ENCODE results near the gene F10.

Gene F10

DNA sequence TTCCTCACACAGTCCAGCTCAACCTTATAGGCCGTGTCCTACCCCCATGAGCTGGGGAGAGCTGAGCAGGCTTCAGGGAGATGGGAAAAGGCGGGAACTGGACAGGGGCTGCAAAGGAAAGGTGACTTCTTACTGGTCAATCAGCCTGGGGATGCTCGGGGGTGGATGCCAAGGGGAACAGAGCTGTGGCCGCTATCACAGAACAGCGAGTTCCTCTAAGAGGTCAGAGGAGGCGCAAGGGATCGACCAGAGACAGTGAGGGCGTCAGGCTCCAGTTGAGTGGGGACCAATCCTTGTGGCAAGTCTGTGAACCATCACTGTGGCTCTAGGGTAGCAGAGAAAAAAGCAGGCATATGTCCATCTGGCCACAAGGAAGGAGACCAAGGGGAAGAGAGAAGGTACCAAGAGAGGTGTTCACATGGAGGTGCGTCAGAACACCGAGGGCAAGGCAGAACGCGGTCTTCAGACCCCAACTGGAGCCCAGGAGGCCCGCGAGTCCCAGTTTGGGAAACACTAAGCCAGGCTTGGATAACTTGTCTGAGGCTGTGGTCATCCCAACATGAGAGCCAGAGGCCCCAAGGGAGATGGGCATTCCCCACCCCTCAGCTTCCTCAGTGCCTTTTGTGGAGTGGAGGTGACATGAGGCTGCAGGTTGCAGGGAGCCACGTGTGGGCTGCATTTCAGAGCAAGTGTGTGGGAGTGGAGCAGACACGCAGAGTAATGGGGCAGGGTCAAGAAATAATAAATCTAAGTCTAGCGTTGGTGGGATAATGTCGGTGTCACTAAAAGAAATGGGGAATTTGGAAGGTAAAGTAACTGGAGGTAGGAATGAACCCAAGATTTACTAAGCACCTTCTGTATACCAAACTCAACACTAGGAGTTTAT lies 3.9 kb downstream of the F10 start:
- in situ Hi-C loops (cut with HindIII; ENCODE audit: low sequenced_read_pairs), result no loop called here

DNA sequence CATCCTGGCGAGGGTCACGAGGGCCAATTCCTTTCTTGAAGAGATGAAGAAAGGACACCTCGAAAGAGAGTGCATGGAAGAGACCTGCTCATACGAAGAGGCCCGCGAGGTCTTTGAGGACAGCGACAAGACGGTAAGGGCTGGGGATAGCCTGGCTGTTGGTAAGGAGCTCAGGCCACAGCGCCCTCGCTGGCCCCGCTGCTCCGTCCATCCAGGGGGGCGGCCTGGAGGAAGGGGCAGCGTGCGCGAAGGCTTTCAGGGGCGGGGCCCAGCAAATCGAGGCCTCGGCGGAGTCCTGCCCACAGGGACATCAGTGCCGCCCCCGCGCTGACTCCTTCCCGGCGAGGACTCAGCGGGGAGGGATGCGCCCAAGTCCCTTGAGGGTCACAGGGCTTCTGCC lies 6.9 kb downstream of the F10 start:
- in situ Hi-C loops (cut with HindIII; ENCODE audit: low sequenced_read_pairs), result no loop called here

DNA sequence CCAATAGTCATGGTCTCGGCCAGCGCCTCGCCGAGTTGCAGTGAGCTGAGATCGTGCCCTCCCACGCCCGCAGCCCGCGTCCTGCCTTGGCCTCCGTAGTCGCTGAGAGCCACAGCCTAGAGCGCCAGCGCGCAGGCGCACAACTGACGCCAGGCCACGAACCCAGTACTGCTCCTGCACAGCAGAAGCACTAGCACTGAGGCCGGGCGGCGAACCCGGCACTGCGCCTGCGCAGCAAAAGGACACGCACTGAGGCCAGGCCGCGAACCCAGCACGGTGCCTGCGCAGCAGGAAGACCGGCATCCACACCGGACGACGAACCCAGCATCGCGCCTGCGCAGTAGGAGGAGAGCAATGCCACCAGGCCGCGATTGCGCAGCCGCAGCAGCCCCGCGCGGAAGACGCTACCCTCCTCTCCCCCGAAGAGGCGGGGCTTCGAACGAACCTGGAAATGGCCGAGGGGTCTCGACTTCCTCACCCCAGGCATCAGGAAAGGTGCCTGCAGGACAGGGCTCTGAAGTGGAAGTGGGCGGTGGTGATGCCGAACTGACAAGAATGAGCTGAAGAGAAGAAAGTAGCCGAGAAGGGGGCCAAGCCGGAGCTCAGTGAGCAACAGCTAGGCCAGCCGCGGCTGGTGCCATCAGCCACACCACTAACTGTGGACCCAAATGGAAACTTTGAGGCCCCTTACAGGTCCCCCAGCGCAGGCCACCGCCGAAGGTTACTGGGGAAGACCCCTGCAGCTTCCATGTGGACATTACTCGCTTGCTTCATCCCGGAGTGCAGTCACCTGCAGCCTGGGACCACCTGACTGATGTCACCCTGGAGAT lies 7.5 kb downstream of the F10 start:
- in situ Hi-C loops (cut with HindIII; ENCODE audit: low sequenced_read_pairs), result loop anchor here (5.0 to 10.0 kb wide), 2 partner anchors 55 to 92 kb away; no protein-coding TSS in a partner anchor

DNA sequence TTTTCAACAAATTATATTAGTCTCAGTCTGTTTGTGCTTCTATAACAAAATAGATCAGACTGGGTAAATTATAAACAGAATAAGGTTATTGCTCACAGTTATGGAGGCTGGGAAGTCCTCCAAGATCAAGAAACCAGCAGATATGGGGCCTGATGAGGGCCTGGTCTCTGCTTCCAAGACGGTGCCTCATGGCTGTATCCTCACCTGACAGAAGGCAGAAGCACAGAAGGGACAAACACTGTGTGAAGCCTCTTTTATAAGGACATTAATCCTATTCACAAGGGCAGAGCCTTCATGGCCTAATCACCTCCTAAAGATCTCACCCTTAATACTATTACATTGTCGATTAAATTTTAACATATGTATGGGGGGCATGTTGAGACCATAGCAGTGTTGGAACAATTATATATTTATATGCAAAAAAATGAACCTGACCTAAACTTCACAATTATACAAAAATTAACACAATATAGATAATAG lies 12.7 kb downstream of the F10 start:
- in situ Hi-C loops (cut with HindIII; ENCODE audit: low sequenced_read_pairs), result loop anchor here (10.0 kb wide), 1 partner anchor 61 kb away; no protein-coding TSS in a partner anchor

DNA sequence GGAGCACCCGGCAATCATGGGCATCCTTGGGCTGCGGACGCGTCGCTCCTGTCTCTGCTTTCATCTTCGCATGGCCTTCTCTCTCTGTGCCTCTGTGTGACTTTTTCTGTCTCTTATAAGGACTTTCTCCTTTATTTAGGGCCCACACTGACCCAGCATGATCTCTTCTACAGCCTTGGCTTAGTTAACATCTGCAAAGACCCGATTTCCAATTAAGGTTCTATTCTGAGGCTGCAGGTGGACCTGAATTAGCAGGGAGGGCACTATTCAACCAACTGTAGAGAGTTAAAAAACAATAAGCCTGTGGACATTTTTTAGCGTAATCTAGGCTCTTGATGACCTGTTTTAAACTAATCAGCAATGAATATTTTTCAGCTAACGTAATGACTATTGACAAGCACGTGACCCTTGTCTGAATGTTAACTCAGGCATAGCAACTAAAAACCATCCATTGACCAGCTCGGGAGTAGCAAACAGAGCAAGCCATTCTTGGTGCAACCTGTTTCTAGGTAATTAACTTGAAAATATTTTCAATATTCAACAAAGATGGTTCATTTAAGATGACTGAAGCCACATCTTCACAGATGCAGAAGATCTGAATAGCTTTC lies 15.2 kb downstream of the F10 start:
- in situ Hi-C loops (cut with HindIII; ENCODE audit: low sequenced_read_pairs), result loop anchor here (10.0 kb wide), 1 partner anchor 63 kb away; no protein-coding TSS in a partner anchor

DNA sequence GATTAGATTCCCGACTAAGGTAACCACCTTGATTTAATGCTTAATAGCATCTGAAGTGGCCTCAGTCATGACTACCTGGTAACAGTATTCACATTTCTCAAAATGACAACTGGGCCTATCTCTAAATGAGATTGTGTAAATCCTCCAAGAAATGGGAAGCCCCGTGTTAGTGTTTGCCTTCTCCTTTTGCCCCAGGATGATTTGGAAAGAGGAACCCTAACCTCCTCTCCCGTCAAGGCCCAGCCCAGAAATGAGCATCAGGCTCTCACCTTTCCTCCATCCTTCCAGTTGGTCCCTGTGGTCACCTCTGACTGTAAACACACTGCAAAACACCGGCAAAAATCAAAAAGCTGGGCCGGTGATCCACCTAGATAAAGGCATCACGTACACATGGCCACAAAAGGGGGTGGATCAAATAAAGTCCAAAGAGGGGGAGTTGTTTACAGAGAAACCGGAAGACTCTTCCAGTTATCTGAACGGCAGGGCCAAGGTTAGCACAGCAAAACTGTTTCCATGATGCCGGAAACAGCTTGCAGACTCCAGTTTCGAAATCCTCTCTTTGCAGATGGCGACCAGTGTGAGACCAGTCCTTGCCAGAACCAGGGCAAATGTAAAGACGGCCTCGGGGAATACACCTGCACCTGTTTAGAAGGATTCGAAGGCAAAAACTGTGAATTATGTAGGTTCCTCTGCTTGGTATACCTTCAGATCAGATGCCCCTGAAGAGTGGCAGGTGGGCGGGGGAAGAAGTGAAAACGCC lies 16.4 kb downstream of the F10 start:
- in situ Hi-C loops (cut with HindIII; ENCODE audit: low sequenced_read_pairs), result loop anchor here (10.0 kb wide), 1 partner anchor 64 kb away; no protein-coding TSS in a partner anchor

DNA sequence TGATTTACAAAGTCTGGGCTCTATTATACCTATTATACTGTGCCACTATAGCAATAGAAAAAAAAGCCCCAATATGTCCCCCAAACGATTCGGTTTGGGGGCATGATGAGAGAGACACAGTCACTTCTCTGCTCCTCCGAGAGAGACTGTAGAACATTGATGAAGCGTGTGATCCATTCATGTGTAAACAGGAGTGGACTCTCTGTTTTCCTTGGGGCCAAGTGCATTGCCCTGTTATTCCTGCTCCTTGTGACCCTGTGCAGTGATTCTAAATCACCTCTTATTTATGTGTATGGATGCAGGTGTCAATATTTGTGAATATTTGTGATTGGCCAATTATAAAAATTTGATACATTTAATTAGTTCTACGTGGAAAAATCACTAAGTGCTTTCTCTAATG lies 17.0 kb downstream of the F10 start:
- in situ Hi-C loops (cut with HindIII; ENCODE audit: low sequenced_read_pairs), result loop anchor here (10.0 kb wide), 1 partner anchor 65 kb away; no protein-coding TSS in a partner anchor

DNA sequence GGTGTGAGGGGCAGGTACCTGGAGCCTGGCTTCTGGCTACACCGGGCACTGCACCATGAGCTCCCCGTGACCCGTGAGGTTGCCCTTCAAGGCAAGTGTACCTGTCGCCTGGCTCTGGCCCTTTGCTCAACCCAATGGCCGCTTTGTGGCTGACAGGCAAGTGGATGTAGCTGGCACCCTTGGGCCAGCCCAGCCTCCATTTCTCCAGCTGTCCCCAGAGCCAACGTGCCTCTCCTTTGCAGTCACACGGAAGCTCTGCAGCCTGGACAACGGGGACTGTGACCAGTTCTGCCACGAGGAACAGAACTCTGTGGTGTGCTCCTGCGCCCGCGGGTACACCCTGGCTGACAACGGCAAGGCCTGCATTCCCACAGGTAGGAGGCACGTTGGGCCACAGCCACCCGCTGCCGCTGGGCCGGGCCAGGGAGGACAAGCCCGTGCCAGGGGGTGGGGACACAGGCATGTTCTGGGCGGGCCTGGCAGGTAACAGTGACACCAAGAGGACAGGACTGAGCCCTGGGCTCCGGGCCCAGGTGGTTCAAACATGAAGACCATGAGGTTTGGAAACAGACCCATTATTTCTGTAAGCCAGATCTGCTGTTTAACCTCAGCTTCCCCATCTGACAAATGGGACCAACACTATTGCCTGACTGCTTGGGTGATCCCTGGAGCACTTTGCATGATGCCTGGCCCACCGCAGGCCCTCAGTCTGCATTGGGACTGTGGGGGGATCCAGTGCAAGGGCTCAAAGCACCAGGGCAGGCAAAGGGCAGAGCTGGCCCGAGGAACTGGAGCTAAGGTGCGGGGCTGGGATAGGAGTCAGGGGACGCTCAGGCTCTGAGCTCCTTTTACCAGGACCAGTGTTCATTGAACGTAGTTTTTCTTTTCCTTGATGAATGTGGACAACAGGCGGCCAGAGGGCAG lies 18.3 kb downstream of the F10 start:
- in situ Hi-C loops (cut with HindIII; ENCODE audit: low sequenced_read_pairs), result no loop called here

DNA sequence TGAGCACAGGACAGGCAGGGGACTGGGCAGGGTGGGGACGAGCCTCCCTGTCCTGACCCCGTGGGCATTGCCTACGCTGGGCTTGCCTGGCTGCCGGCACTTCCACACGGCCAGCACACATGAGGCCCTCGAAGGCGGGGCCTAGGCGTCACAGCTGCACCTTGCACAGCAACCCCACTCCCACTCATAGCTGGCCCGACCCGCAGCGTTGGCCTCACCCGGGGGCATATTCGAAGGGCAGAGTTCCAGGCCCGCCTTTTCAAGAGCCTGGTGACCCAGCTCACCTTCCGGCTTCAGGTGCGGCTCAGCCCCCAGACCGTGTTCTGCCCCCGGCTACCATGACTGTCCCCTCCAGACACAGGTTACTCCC lies 19.0 kb downstream of the F10 start:
- in situ Hi-C loops (cut with HindIII; ENCODE audit: low sequenced_read_pairs), result no loop called here

DNA sequence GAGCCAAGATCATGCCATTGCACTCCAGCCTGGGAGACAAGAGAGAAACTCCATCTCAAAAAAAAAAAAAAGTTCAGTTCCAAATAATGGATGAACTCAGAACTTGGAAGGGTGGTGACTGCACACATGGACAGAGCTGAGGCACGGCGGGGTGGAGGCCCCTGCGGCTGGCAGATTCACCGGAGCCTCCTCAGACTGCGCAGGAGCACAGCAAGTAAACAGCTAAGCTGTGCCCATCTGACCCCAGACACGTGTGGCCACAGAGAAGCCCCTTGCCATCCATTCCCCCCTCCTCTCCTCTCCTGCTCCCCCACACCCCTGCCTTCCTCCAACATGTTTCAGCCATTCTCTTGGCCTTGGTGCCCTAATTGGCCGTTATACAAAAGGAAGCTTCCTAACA lies 20.3 kb downstream of the F10 start:
- in situ Hi-C loops (cut with HindIII; ENCODE audit: low sequenced_read_pairs), result no loop called here

DNA sequence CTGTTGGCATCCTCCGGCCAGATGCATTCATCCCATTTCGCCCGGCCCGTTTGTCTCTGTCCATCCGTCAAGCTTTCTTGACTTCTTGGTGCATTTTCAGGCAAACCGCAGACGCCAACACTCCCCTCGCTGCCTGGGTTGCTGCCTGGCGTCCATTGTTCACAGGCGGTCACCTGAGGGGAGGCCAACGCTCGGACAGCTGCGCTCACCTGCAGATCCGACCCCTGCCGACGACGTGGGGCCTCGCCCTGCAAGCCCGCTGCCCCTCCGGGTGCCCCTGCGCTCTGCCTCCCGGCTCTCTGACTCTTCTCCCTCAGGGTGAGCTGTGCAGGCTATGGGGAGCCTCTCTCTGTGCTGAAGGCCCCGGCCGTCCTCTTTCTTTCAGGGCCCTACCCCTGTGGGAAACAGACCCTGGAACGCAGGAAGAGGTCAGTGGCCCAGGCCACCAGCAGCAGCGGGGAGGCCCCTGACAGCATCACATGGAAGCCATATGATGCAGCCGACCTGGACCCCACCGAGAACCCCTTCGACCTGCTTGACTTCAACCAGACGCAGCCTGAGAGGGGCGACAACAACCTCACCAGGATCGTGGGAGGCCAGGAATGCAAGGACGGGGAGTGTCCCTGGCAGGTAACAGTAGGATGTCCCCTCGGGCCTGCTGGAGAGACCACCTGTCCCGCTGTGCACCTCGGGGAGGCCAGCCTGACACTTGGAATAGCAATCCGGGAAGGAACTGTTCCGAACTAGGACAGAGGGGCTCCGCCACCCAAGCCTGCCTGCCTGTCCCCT lies 21.1 kb downstream of the F10 start:
- in situ Hi-C loops (cut with HindIII; ENCODE audit: low sequenced_read_pairs), result no loop called here

DNA sequence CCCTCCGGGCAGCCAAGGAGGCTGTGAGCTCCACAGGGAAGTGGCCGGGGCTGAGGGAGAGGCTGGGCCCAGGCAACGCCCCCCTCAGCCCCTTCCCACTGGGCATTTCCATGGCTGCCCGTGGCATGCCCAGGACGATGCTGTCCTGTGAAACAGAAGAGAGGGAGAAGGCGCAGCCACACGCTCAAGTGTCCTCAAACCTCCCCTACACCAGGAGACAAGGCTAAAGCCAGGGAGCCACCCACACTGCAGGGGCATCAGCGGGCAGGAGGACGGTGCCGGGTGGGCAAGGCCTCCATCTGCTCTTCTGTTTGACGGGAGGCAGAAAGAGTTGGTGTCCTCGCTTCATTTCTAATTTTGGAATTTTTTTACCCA lies 21.6 kb downstream of the F10 start:
- in situ Hi-C loops (cut with HindIII; ENCODE audit: low sequenced_read_pairs), result no loop called here

DNA sequence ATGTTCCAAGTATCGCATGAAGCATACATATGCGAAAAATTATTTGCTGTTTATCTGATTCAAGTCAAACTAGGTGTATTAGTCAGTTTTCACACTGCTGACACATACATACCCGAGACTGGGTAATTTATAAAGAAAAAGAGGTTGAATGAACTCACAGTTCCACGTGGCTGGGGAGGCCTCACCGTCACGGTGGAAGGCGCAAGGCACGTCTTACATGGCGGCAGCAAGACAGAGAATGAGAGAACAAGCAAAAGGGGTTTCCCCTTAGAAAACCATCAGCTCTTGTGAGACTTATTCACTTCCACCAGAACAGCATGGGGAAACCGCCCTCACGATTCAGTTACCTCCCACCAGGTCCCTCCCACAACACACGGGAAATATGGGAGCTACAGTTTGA lies 22.9 kb downstream of the F10 start:
- in situ Hi-C loops (cut with HindIII; ENCODE audit: low sequenced_read_pairs), result no loop called here

DNA sequence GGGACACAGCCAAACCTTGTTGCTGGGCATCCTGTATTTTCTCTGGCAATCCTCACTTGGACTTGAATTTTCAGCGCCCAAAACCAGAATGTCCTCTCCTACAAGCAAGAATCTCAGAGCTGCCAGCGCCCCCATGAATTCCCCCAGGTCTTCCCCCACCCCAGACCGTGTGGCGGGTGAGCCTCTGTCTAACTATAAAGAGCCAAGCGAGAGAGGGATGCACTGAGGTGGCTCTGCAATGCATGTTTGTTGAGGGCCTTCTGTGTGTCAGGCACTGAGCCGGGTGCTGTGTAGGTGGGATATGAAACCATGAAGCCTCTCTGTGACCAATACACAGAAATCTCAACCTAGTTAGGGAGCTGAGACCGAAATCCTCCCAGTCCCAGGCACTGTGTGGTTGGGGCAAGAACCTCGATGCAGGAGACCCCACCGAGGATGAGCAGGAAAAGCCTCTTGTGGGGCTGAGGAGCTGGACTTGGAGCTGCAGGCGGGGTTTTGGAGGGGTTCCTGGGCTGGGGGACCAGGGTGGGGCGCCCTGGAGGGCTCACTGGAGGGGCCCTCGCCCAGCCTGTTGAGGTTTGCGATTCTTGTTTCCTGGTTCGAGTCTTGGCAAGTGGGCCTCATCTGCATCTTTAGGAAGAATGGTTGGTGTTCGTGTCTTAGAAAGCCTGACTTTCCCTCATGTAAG lies 23.5 kb downstream of the F10 start:
- in situ Hi-C loops (cut with HindIII; ENCODE audit: low sequenced_read_pairs), result no loop called here

DNA sequence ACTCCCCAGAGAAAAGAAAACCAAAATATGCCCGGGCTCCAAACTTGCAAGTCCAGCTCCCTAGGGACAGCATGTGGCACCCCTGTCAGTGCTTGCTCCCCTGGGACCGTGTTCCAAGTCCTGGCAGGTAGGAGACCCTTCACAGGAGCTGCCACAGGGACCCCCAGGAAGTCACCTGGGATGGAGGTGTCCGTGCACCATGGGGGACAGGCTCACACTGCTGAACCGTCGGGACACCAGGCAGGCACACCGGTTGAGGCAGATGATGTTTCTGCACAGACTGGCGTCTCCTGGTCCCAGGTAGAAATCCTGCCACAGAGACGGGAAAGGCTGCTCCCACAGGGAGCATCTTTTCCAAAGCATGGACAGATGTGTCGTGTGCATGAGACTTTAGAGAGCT lies 24.2 kb downstream of the F10 start:
- in situ Hi-C loops (cut with HindIII; ENCODE audit: low sequenced_read_pairs), result no loop called here

DNA sequence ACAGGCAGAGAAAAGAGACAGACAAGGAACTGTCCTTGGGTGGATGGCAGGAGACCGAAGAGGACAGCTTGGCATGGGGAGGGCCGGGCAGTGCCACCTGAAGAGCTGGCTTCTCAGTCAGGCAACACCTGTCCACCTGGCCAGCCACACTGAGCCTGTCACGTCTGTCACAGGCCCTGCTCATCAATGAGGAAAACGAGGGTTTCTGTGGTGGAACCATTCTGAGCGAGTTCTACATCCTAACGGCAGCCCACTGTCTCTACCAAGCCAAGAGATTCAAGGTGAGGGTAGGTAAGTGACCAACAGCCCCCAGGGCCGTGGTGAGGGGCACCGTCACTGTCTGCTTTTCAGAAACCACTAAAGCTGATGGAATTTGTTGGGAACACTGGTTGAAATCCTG lies 24.6 kb downstream of the F10 start:
- in situ Hi-C loops (cut with HindIII; ENCODE audit: low sequenced_read_pairs), result no loop called here

DNA sequence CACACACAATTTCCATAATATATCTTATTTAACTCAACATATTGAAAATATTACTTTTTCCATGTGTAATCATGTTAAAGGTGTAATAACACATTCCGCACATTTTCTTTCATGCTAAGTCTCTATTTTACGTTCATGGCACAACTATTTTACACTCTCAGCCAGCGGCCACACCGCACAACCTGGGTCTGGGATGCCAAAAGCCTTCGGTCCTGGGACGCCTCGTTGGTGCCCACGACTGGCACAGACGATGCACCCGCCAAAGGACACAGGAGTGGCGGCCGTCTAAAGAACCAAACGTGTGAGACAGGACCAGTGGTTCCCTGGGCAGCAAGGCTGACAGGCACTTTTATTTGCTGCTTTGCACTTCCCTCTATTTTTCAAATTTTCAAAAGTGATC lies 25.8 kb downstream of the F10 start:
- in situ Hi-C loops (cut with HindIII; ENCODE audit: low sequenced_read_pairs), result no loop called here

DNA sequence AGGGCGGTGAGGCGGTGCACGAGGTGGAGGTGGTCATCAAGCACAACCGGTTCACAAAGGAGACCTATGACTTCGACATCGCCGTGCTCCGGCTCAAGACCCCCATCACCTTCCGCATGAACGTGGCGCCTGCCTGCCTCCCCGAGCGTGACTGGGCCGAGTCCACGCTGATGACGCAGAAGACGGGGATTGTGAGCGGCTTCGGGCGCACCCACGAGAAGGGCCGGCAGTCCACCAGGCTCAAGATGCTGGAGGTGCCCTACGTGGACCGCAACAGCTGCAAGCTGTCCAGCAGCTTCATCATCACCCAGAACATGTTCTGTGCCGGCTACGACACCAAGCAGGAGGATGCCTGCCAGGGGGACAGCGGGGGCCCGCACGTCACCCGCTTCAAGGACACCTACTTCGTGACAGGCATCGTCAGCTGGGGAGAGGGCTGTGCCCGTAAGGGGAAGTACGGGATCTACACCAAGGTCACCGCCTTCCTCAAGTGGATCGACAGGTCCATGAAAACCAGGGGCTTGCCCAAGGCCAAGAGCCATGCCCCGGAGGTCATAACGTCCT lies 26.4 kb downstream of the F10 start:
- in situ Hi-C loops (cut with HindIII; ENCODE audit: low sequenced_read_pairs), result no loop called here

Data from endothelial cell of hepatic sinusoid (primary cell).